ENCODE data around the gene MYBPC2. TPM values are rescaled to one million over a fixed set of nuclear protein-coding genes. Genes with fewer than 3 reads are reported as not detected.
A peak's percentile ranks its signal among the peaks of the same experiment; 100 is the strongest.
"Not testable (repeated sequence)": the region's sequence is repeated elsewhere in the genome, so short reads cannot be mapped to it uniquely, and the experiment has no call there.

MYBPC2 gene
- total RNA-seq, 4 donors from 2014 or later, result not detected

GRCh38 chr19:50467566-50467965, 34.9 kb downstream of the MYBPC2 start:
- Histone ChIP-seq H3K27ac (no peak overlapping the region), H3K36me3 (no peaks in the 10 kb centered on the region), H3K27me3 (peaks cover 61% of the 10 kb centered on the region), H3K4me3 (no peak overlapping the region), H3K9me3 (no peaks in the 10 kb centered on the region), H3K4me1 (no peaks in the 10 kb centered on the region)
- 70% methylated on average over 2 to 6 of the region's 18 CpGs for WGBS, 2 donors (ENCODE audit: low coverage in 1 of 2)
- no peak for TF ChIP-seq CTCF (IDR thresholded peaks at IDR 0.05)
- no peak for TF ChIP-seq POLR2A (IDR thresholded peaks at IDR 0.05)
- no peak for TF ChIP-seq EP300 (IDR thresholded peaks at IDR 0.05)
- no peak for TF ChIP-seq POLR2AphosphoS5 (IDR thresholded peaks at IDR 0.05)
- no peak for ATAC-seq

GRCh38 chr19:50468818-50469217, 36.1 kb downstream of the MYBPC2 start:
- no peak for TF ChIP-seq EP300 (IDR thresholded peaks at IDR 0.05)
- TF ChIP-seq POLR2A (IDR thresholded peaks at IDR 0.05), result no peak
- TF ChIP-seq CTCF (IDR thresholded peaks at IDR 0.05), result no peak
- no peak for TF ChIP-seq POLR2AphosphoS5 (IDR thresholded peaks at IDR 0.05)
- H3K4me3 ChIP-seq, result no peak overlapping the region
- WGBS, 2 donors (ENCODE audit: low coverage in 1 of 2), result 50 to 81% methylated on average over 1 to 6 of the region's 6 CpGs
- H3K36me3 ChIP-seq, result no peaks in the 10 kb centered on the region
- ATAC-seq, result no peak
- H3K27me3 ChIP-seq, result peaks cover 56% of the 10 kb centered on the region
- no peaks in the 10 kb centered on the region for H3K4me1 ChIP-seq
- H3K27ac ChIP-seq, result no peak overlapping the region
- no peaks in the 10 kb centered on the region for H3K9me3 ChIP-seq

- not testable (repeated sequence) for ATAC-seq, H3K4me3 ChIP-seq, H3K27ac ChIP-seq, H3K36me3 ChIP-seq, H3K9me3 ChIP-seq
- 67% methylated on average over 1 of the region's 3 CpGs; no CpG with 5 or more reads in 1 of the 2 donors for WGBS, 2 donors (ENCODE audit: low coverage in 1 of 2)
- Histone ChIP-seq H3K27me3 (peaks cover 12% of the 10 kb centered on the region), H3K4me1 (peaks cover 0 to 16% (median 13%) of the 10 kb centered on the region in 3 donors)
Measured at GRCh38 chr19:50473336-50473735, 40.6 kb downstream of the MYBPC2 start.

- peaks cover 0 to 27% (median 13%) of the 10 kb centered on the region in 3 donors for H3K4me1 ChIP-seq
- no peak overlapping the region for H3K27ac ChIP-seq
- 80% methylated on average over 2 of the region's 12 CpGs; no CpG with 5 or more reads in 1 of the 2 donors for WGBS, 2 donors (ENCODE audit: low coverage in 1 of 2)
- no peak overlapping the region for H3K4me3 ChIP-seq
- H3K27me3 ChIP-seq, result no peaks in the 10 kb centered on the region
- peaks cover 0 to 21% of the 10 kb centered on the region in 2 donors for H3K36me3 ChIP-seq
- no peaks in the 10 kb centered on the region for H3K9me3 ChIP-seq
- ATAC-seq, result no peak
- no peak for TF ChIP-seq EP300 (IDR thresholded peaks at IDR 0.05)
- no peak for TF ChIP-seq CTCF (IDR thresholded peaks at IDR 0.05)
- no peak for TF ChIP-seq POLR2A (IDR thresholded peaks at IDR 0.05)
- TF ChIP-seq POLR2AphosphoS5 (IDR thresholded peaks at IDR 0.05), result no peak
Measured at GRCh38 chr19:50475101-50475568, 42.4 kb downstream of the MYBPC2 start.

GRCh38 chr19:50475736-50476223, 43.1 kb downstream of the MYBPC2 start:
- H3K4me3 ChIP-seq, result peak overlapping the region; percentile 46 to 86
- peaks cover 0 to 27% (median 13%) of the 10 kb centered on the region in 3 donors for H3K4me1 ChIP-seq
- 54 to 85% methylated on average over 5 to 16 of the region's 29 CpGs for WGBS, 2 donors (ENCODE audit: low coverage in 1 of 2)
- ATAC-seq, result no peak
- TF ChIP-seq POLR2AphosphoS5 (IDR thresholded peaks at IDR 0.05), result no peak
- TF ChIP-seq CTCF (IDR thresholded peaks at IDR 0.05), result no peak
- no peak for TF ChIP-seq EP300 (IDR thresholded peaks at IDR 0.05)
- no peak for TF ChIP-seq POLR2A (IDR thresholded peaks at IDR 0.05)
- H3K36me3 ChIP-seq, result peaks cover 0 to 28% of the 10 kb centered on the region in 2 donors
- H3K9me3 ChIP-seq, result no peaks in the 10 kb centered on the region
- H3K27ac ChIP-seq, result peak overlapping the region in 3 of 4 donors; percentile 70 to 78 (median 76)
- no peaks in the 10 kb centered on the region for H3K27me3 ChIP-seq

All from gastroesophageal sphincter (tissue), 4 donors.